GM19193 (cell line): Measurements from ENCODE around the gene LYRM4.

Experiments used
- POLR2A ChIP-seq: IDR thresholded peaks from 4 replicates; pipeline ENCODE4 v1.6.1; 2011; ENCODE audit not compliant: insufficient read depth, insufficient read length; ENCODE audit errors: extremely low read depth

The LYRM4 gene

GRCh38 chr6:5235830-5236229 lies 24.9 kb downstream of the LYRM4 start:
- TF ChIP-seq POLR2A, result no peak

- no peak for TF ChIP-seq POLR2A
These were observed 25.9 kb downstream of the LYRM4 start for GRCh38 chr6:5234874-5235273.

- no peak for TF ChIP-seq POLR2A
These were observed 29.5 kb downstream of the LYRM4 start for GRCh38 chr6:5231289-5231688.

GRCh38 chr6:5230081-5230480 lies 30.7 kb downstream of the LYRM4 start:
- no peak for TF ChIP-seq POLR2A

- TF ChIP-seq POLR2A, result no peak
These were observed 31.4 kb downstream of the LYRM4 start for GRCh38 chr6:5229356-5229755.

- no peak for TF ChIP-seq POLR2A
These were observed 37.4 kb downstream of the LYRM4 start for GRCh38 chr6:5223309-5223708.

- no peak for TF ChIP-seq POLR2A
These were observed 40.3 kb downstream of the LYRM4 start for GRCh38 chr6:5220443-5220842.

GRCh38 chr6:5219011-5219691 lies 41.6 kb downstream of the LYRM4 start:
- no peak for TF ChIP-seq POLR2A

GRCh38 chr6:5217356-5217755 lies 43.4 kb downstream of the LYRM4 start:
- no peak for TF ChIP-seq POLR2A

- TF ChIP-seq POLR2A, result no peak
These were observed 45.0 kb downstream of the LYRM4 start for GRCh38 chr6:5215799-5216198.

- no peak for TF ChIP-seq POLR2A
These were observed 45.6 kb downstream of the LYRM4 start for GRCh38 chr6:5215159-5215558.

- no peak for TF ChIP-seq POLR2A
These were observed 46.1 kb downstream of the LYRM4 start for GRCh38 chr6:5214570-5215052.

- no peak for TF ChIP-seq POLR2A
These were observed 46.9 kb downstream of the LYRM4 start for GRCh38 chr6:5213836-5214235.

- no peak for TF ChIP-seq POLR2A
These were observed 49.3 kb downstream of the LYRM4 start for GRCh38 chr6:5211492-5211891.

- TF ChIP-seq POLR2A, result no peak
These were observed 52.2 kb downstream of the LYRM4 start for GRCh38 chr6:5208471-5208971.

- no peak for TF ChIP-seq POLR2A
These were observed 52.7 kb downstream of the LYRM4 start for GRCh38 chr6:5208057-5208456.
